Esophagus squamous epithelium (tissue), 5 donors: ENCODE results near the gene TMEM164. TPM values are rescaled to one million over a fixed set of nuclear protein-coding genes. Genes with fewer than 3 reads are reported as not detected.

Source experiments
- DNase-seq: peaks from one replicate; lab custom pipeline; 2025; lab: John Stamatoyannopoulos, UW
- H3K27ac ChIP-seq, 4 donors: fragments of 200-600 bp; sonication (generic); one replicate each; pipeline ENCODE4 v1.5.1; 2016 to 2019; ENCODE audit warnings: mild to moderate bottlenecking in 1 of 4
- H3K27me3 ChIP-seq, 4 donors: fragments of 200-600 bp; sonication (generic); 1 replicate in 3 of 4; 2 replicates in 1 of 4; pipeline versions ENCODE4 v1.5.1 to v1.6.0; 2017 to 2021; ENCODE audit warnings: antibody characterized with exemption in 1 of 4
- H3K36me3 ChIP-seq, 3 donors: fragments of 200-600 bp; sonication (generic); one replicate each; pipeline ENCODE4 v1.5.1; 2016 to 2019
- H3K4me1 ChIP-seq, 3 donors: fragments of 200-600 bp; sonication (generic); one replicate each; pipeline ENCODE4 v1.5.1; 2017 to 2019
- H3K4me3 ChIP-seq, 4 donors: fragments of 200-600 bp; sonication (generic); 1 replicate in 3 of 4; 2 replicates in 1 of 4; pipeline ENCODE4 v1.5.1; 2016 to 2019; ENCODE audit warnings: mild to moderate bottlenecking in 2 of 4, moderate library complexity in 1 of 4
- H3K9me3 ChIP-seq, 3 donors: fragments of 200-600 bp; sonication (generic); one replicate each; pipeline ENCODE4 v1.5.1; 2016 to 2019
- POLR2A ChIP-seq, 4 donors: fragments of 450-650 bp; IDR thresholded peaks; one replicate each; pipeline ENCODE4 v1.6.1; 2017; ENCODE audit warnings: antibody characterized with exemption in 4 of 4, mild to moderate bottlenecking in 4 of 4, moderate library complexity in 3 of 4
- WGBS, 2 donors: methylation state at CpG; one replicate each; pipeline ENCODE4 v1.1.5; 2018; 5-methylcytosine and 5-hydroxymethylcytosine counted together
- intact Hi-C: fragments of 100-400 bp; cut with DNase I; formaldehyde crosslinking; loops from one replicate; pipeline ENCODE4 v1.15.0; 2022
- total RNA-seq, 4 donors: library from RNA; depleted of rRNA; stranded (reverse); fragments of >200 nt; gene quantifications; one replicate each; pipeline ENCODE4 v1.1.0, GENCODE V29; 2016
- TF ChIP-seq, protein P1 (sequence below), 6 experiments: fragments of 450-650 bp in 4 of 6; fragments of 200-600 bp in 2 of 6; sonication (generic) in 2 of 6; IDR thresholded peaks; one replicate each; pipeline ENCODE4 v1.5.1; 2016 to 2019; ENCODE audit warnings: antibody characterized with exemption in 6 of 6, mild to moderate bottlenecking in 4 of 6, moderate library complexity in 4 of 6
- donor health status: DM: yes; HTN: yes; CAD: no.

The TMEM164 gene
- total RNA-seq, 4 donors from 2014 or later, result 18.5 to 27.3 (median 23.6) TPM

DNA sequence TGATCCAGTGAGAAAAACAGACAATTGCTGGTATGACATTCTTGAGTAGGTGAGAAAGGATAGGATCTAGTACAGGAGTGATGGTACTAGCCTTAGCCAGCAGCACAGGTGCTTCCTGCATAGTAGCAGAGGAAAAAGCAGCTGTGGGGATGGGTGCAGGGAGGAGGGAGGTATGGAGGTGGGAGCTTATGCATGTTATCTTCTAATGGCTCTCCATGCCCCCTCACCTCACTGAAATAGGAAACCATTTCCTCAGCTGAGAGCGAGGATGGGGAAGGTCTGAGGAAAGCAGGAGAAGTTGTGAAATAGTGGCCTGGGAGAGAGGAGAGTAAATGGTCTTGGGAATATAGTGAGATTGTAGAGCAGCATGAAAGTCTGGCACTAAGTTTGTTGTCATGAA, 136.3 kb downstream of the TMEM164 start:
- Histone ChIP-seq H3K36me3 (no peaks in the 10 kb centered on the region), H3K27ac (no peak overlapping the region), H3K4me1 (peaks cover 4 to 27% (median 12%) of the 10 kb centered on the region in 3 donors), H3K27me3 (no peaks in the 10 kb centered on the region), H3K9me3 (no peaks in the 10 kb centered on the region), H3K4me3 (no peak overlapping the region)
- TF ChIP-seq POLR2A (IDR thresholded peaks at IDR 0.05), result no peak
- TF ChIP-seq, protein P1, sequence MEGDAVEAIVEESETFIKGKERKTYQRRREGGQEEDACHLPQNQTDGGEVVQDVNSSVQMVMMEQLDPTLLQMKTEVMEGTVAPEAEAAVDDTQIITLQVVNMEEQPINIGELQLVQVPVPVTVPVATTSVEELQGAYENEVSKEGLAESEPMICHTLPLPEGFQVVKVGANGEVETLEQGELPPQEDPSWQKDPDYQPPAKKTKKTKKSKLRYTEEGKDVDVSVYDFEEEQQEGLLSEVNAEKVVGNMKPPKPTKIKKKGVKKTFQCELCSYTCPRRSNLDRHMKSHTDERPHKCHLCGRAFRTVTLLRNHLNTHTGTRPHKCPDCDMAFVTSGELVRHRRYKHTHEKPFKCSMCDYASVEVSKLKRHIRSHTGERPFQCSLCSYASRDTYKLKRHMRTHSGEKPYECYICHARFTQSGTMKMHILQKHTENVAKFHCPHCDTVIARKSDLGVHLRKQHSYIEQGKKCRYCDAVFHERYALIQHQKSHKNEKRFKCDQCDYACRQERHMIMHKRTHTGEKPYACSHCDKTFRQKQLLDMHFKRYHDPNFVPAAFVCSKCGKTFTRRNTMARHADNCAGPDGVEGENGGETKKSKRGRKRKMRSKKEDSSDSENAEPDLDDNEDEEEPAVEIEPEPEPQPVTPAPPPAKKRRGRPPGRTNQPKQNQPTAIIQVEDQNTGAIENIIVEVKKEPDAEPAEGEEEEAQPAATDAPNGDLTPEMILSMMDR (IDR thresholded peaks at IDR 0.05), result no peak
- intact Hi-C loops, result no loop called here
- no peak for DNase-seq
- 62 to 88% methylated on average over 1 of the region's 1 CpG for WGBS, 2 donors

DNA sequence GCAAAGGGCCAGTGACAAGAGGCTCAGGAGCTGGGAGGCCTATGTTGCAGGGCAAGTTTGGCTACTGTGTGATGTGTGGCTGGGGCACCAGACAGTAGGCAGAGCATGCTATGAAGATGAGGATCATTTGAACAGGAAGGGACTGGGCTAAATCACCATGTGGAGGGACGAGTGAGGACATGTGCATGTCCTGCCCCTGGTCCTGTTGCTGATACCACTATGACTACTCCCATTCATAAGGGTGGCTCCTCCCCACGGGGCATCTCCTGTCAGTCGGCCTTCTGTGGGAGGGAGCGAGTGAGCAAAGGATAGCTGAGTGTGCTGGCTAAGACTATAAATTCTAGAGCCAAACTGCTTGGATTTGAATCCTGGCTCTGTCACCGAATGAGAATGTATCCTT, 139.2 kb downstream of the TMEM164 start:
- intact Hi-C loops, result no loop called here
- H3K36me3 ChIP-seq, result peaks cover 0 to under 1% (median 0%) of the 10 kb centered on the region in 3 donors
- TF ChIP-seq, protein P1 (IDR thresholded peaks at IDR 0.05), result no peak
- TF ChIP-seq POLR2A (IDR thresholded peaks at IDR 0.05), result no peak
- DNase-seq, result no peak
- WGBS, 2 donors, result 40% methylated on average over 5 of the region's 5 CpGs; no CpG with 5 or more reads in 1 of the 2 donors
- peak overlapping the region in 2 of 4 donors; percentile 53 to 57 for H3K27ac ChIP-seq
- H3K27me3 ChIP-seq, result no peaks in the 10 kb centered on the region
- H3K9me3 ChIP-seq, result no peaks in the 10 kb centered on the region
- peaks cover 4 to 50% (median 21%) of the 10 kb centered on the region in 3 donors for H3K4me1 ChIP-seq
- no peak overlapping the region for H3K4me3 ChIP-seq

DNA sequence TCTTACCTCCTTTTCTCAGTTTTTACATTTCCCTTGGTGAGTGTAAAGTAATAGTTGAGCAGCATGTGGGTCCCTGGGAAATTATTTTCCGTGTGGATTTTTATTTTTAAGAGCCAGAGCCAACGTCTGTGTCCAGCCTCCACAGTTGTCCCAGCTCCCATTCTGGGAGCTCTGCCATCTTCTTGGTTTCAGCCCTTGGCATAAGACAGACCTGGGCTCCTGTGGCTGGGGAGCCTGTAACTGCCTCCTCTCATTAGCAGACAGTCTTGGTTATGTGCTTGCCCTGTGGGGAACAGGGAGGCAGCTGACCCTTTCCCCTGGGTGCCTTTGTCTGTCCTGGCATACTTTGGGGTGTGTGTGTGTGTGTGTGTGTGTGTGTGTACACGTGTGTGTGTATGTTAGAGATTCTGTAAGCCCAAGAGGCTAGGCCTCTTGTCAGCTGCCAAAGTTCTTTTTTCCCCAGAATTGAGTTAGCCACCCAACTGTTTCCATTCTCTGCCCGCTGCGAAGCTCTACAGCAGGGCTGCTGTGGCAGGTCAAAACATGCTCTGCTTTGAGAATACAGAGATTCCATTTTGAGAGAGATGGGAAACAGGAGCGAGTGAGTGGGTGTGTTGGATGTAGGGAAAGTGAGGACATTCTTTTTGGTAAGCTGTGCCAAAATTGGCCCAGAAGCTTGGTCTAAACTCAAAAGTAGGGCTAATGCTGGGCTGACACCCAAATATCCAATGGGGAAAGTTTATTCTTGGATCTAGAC, 140.7 kb downstream of the TMEM164 start:
- TF ChIP-seq, protein P1 (IDR thresholded peaks at IDR 0.05), result no peak
- no peak for TF ChIP-seq POLR2A (IDR thresholded peaks at IDR 0.05)
- Histone ChIP-seq H3K27ac (peak overlapping the region; percentile 4 to 57 (median 48)), H3K4me1 (peaks cover 4 to 50% (median 21%) of the 10 kb centered on the region in 3 donors), H3K36me3 (peaks cover 0 to 5% (median 0%) of the 10 kb centered on the region in 3 donors), H3K4me3 (no peak overlapping the region), H3K27me3 (no peaks in the 10 kb centered on the region), H3K9me3 (no peaks in the 10 kb centered on the region)
- no peak for DNase-seq
- WGBS, 2 donors, result 21 to 38% methylated on average over 2 to 5 of the region's 6 CpGs
- intact Hi-C loops, result no loop called here

DNA sequence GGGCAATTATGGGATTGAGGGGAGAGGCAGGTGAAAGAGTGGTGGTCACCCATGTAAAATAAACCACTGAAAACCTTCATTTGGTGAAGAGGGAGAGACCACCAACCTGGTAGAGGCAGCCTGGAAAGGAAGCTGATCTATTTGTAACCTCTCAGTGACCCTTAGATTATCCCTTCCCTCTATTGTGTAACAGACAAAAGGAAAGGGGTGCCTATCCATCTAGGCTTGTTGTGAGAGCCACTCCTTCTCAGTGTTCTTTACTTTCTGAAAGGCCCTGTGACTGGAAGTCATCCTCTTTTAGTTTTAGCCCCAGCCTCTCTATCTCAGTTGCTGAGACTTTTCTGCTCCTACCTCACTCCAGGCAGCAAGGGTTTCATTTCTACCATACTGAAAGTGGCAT, 142.4 kb downstream of the TMEM164 start:
- intact Hi-C loops, result no loop called here
- Histone ChIP-seq H3K4me1 (peaks cover 4 to 50% (median 21%) of the 10 kb centered on the region in 3 donors), H3K9me3 (no peaks in the 10 kb centered on the region), H3K36me3 (peaks cover 0 to 5% (median 0%) of the 10 kb centered on the region in 3 donors), H3K4me3 (no peak overlapping the region), H3K27ac (peak overlapping the region in 2 of 4 donors; percentile 18 to 36), H3K27me3 (no peaks in the 10 kb centered on the region)
- no peak for TF ChIP-seq POLR2A (IDR thresholded peaks at IDR 0.05)
- TF ChIP-seq, protein P1 (IDR thresholded peaks at IDR 0.05), result no peak
- DNase-seq, result no peak

DNA sequence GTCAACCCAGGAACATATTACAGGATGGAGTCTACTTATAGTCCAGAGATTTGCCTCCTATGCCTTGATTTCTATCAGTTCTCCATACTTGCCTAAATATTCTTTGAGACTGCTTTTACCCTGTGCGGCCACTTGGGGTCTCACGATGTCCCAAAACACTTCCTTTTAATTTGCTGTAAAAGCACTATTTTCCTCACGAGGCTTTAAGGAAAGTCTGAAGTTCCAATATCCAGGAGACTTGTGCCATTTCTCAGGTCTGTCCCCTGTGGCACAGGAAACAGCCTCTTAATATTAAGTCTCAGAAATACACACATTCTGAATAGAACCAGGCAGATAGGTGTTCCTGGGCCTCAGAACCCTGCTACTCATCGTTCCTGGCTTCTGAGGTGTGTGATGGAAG, 142.9 kb downstream of the TMEM164 start:
- DNase-seq, result no peak
- peak overlapping the region in 2 of 4 donors; percentile 18 to 36 for H3K27ac ChIP-seq
- peaks cover 4 to 50% (median 21%) of the 10 kb centered on the region in 3 donors for H3K4me1 ChIP-seq
- no peak for TF ChIP-seq POLR2A (IDR thresholded peaks at IDR 0.05)
- TF ChIP-seq, protein P1 (IDR thresholded peaks at IDR 0.05), result peak; percentile 20 to 65 (median 52)
- H3K27me3 ChIP-seq, result no peaks in the 10 kb centered on the region
- intact Hi-C loops, result no loop called here
- no peaks in the 10 kb centered on the region for H3K9me3 ChIP-seq
- 9 to 17% methylated on average over 2 to 4 of the region's 4 CpGs for WGBS, 2 donors
- peaks cover 0 to 5% (median 0%) of the 10 kb centered on the region in 3 donors for H3K36me3 ChIP-seq
- no peak overlapping the region for H3K4me3 ChIP-seq
